Measurements from ENCODE around the gene SLC6A6. TPM values are rescaled to one million over a fixed set of nuclear protein-coding genes. Genes with fewer than 3 reads are reported as not detected.

SLC6A6 gene
- total and polyA plus RNA-seq, 10 donors: 3.4 to 150 (median 104) TPM

- 82 to 99% (median 86%) methylated on average over 5 to 6 of the region's 6 CpGs for WGBS, 5 donors
- no peak for DNase-seq
- peaks cover 0 to 100% (median 64%) of the 10 kb centered on the region in 6 donors for H3K36me3 ChIP-seq
Measured at GRCh38 chr3:14455571-14456317, 53.3 kb downstream of the SLC6A6 start.

GRCh38 chr3:14456794-14457193, 54.4 kb downstream of the SLC6A6 start:
- 86 to 99% (median 94%) methylated on average over 7 to 8 of the region's 8 CpGs for WGBS, 5 donors
- H3K4me3 ChIP-seq: no peak overlapping the region
- peaks cover 9 to 58% (median 42%) of the 10 kb centered on the region in 6 donors for H3K4me1 ChIP-seq
- DNase-seq: no peak
- H3K36me3 ChIP-seq: peaks cover 0 to 100% (median 64%) of the 10 kb centered on the region in 6 donors
- H3K9me3 ChIP-seq: no peaks in the 10 kb centered on the region
- H3K27me3 ChIP-seq (replicated peaks in 1 of 7): no peaks in the 10 kb centered on the region
- no peak for TF ChIP-seq CTCF (IDR thresholded peaks at IDR 0.05 in 8 of 11, conservative IDR thresholded peaks at IDR 0.05 in 3 of 11)
- peak in 1 of 3 donors; percentile 26 for TF ChIP-seq POLR2AphosphoS5 (IDR thresholded peaks at IDR 0.05)
- H3K27ac ChIP-seq: no peak overlapping the region
- intact Hi-C loops (cut with DNase I; ENCODE audit: low total_unique reads): loop anchor here (10.0 kb wide), 1 partner anchor 52 kb away; the partner anchor contains the start of gene SLC6A6

More at GRCh38 chr3:14455571-14456317, 53.3 kb downstream of the SLC6A6 start:
- TF ChIP-seq POLR2AphosphoS5 (IDR thresholded peaks at IDR 0.05): peak in 1 of 3 donors; percentile 53
- TF ChIP-seq CTCF (IDR thresholded peaks at IDR 0.05 in 8 of 11, conservative IDR thresholded peaks at IDR 0.05 in 3 of 11): no peak
- TF ChIP-seq POLR2A (IDR thresholded peaks at IDR 0.05): no peak
- no peaks in the 10 kb centered on the region for H3K9me3 ChIP-seq
- H3K27ac ChIP-seq: no peak overlapping the region
- H3K4me1 ChIP-seq: peaks cover 11 to 55% (median 37%) of the 10 kb centered on the region in 6 donors
- intact Hi-C loops (cut with DNase I; ENCODE audit: low total_unique reads): loop anchor here (10.0 kb wide), 1 partner anchor 51 kb away; the partner anchor contains the start of gene SLC6A6
- H3K4me3 ChIP-seq: no peak overlapping the region
- H3K27me3 ChIP-seq (replicated peaks in 1 of 7): no peaks in the 10 kb centered on the region

- Histone ChIP-seq H3K4me3 (no peak overlapping the region), H3K36me3 (peaks cover 0 to 100% (median 62%) of the 10 kb centered on the region in 6 donors), H3K27ac (no peak overlapping the region), H3K4me1 (peaks cover 2 to 58% (median 40%) of the 10 kb centered on the region in 6 donors), H3K27me3 (replicated peaks in 1 of 7) (no peaks in the 10 kb centered on the region), H3K9me3 (no peaks in the 10 kb centered on the region)
- no peak for TF ChIP-seq CTCF (IDR thresholded peaks at IDR 0.05 in 8 of 11, conservative IDR thresholded peaks at IDR 0.05 in 3 of 11)
- no peak for TF ChIP-seq POLR2AphosphoS5 (IDR thresholded peaks at IDR 0.05)
- TF ChIP-seq POLR2A (IDR thresholded peaks at IDR 0.05): no peak
- no peak for DNase-seq
- 77 to 99% (median 95%) methylated on average over 5 of the region's 5 CpGs for WGBS, 5 donors
- intact Hi-C loops (cut with DNase I; ENCODE audit: low total_unique reads): loop anchor here (10.0 kb wide), 1 partner anchor 53 kb away; the partner anchor contains the start of gene SLC6A6
Measured at GRCh38 chr3:14457481-14457880, 55.1 kb downstream of the SLC6A6 start.

GRCh38 chr3:14457999-14458398, 55.6 kb downstream of the SLC6A6 start:
- 77 to 95% (median 87%) methylated on average over 9 of the region's 9 CpGs for WGBS, 5 donors
- no peak for DNase-seq
- no peak overlapping the region for H3K27ac ChIP-seq
- intact Hi-C loops (cut with DNase I; ENCODE audit: low total_unique reads): loop anchor here (10.0 kb wide), 1 partner anchor 53 kb away; the partner anchor contains the start of gene SLC6A6
- H3K4me1 ChIP-seq: peaks cover 0 to 58% (median 35%) of the 10 kb centered on the region in 6 donors
- H3K4me3 ChIP-seq: no peak overlapping the region
- H3K27me3 ChIP-seq (replicated peaks in 1 of 7): no peaks in the 10 kb centered on the region
- TF ChIP-seq POLR2A (IDR thresholded peaks at IDR 0.05) (no peak), CTCF (IDR thresholded peaks at IDR 0.05 in 8 of 11, conservative IDR thresholded peaks at IDR 0.05 in 3 of 11) (no peak), POLR2AphosphoS5 (IDR thresholded peaks at IDR 0.05) (peak in 2 of 3 donors; percentile 12 to 19)
- no peaks in the 10 kb centered on the region for H3K9me3 ChIP-seq
- H3K36me3 ChIP-seq: peaks cover 0 to 100% (median 62%) of the 10 kb centered on the region in 6 donors

Measured in spleen (tissue), 11 donors.